Coronary artery (tissue), 2 donors: ENCODE measurements around the gene OSBPL6.

Source experiments
- DNase-seq: peaks from one replicate; pipeline ENCODE4 v3.0.0-alpha.2; 2017; ENCODE audit warnings: low spot score
- H3K27ac ChIP-seq, 2 donors: fragments of 200-600 bp; sonication (generic); one replicate each; pipeline ENCODE4 v1.5.1; 2016 to 2019
- H3K4me3 ChIP-seq: fragments of 200-600 bp; sonication (generic); 2 replicates; pipeline ENCODE4 v1.5.1; 2016; ENCODE audit warnings: mild to moderate bottlenecking, moderate library complexity
- CTCF ChIP-seq: fragments of 200-600 bp; sonication (generic); IDR thresholded peaks from one replicate; pipeline ENCODE4 v1.5.1; 2019; ENCODE audit warnings: antibody characterized with exemption

The OSBPL6 gene

GRCh38 chr2:178205853-178206521 lies 11.7 kb downstream of the OSBPL6 start:
- Histone ChIP-seq H3K4me3 (no peak overlapping the region), H3K27ac (no peak overlapping the region)
- no peak for TF ChIP-seq CTCF
- no peak for DNase-seq

- H3K4me3 ChIP-seq, result no peak overlapping the region
- no peak for DNase-seq
- no peak for TF ChIP-seq CTCF
- no peak overlapping the region for H3K27ac ChIP-seq
Observed at GRCh38 chr2:178208336-178208735, 14.0 kb downstream of the OSBPL6 start.

- H3K27ac ChIP-seq, result no peak overlapping the region
- no peak for TF ChIP-seq CTCF
- H3K4me3 ChIP-seq, result no peak overlapping the region
- DNase-seq, result no peak
Observed at GRCh38 chr2:178208817-178209216, 14.5 kb downstream of the OSBPL6 start.

GRCh38 chr2:178211460-178211859 lies 17.1 kb downstream of the OSBPL6 start:
- no peak for TF ChIP-seq CTCF
- H3K27ac ChIP-seq, result no peak overlapping the region
- H3K4me3 ChIP-seq, result no peak overlapping the region
- DNase-seq, result no peak

- no peak for DNase-seq
- Histone ChIP-seq H3K4me3 (no peak overlapping the region), H3K27ac (no peak overlapping the region)
- no peak for TF ChIP-seq CTCF
Observed at GRCh38 chr2:178211943-178212342, 17.6 kb downstream of the OSBPL6 start.

- no peak overlapping the region for H3K27ac ChIP-seq
- no peak for DNase-seq
- H3K4me3 ChIP-seq, result no peak overlapping the region
- TF ChIP-seq CTCF, result no peak
Observed at GRCh38 chr2:178213991-178214390, 19.7 kb downstream of the OSBPL6 start.

GRCh38 chr2:178219247-178219646 lies 24.9 kb downstream of the OSBPL6 start:
- no peak overlapping the region for H3K4me3 ChIP-seq
- no peak for DNase-seq
- no peak for TF ChIP-seq CTCF

More at GRCh38 chr2:178219247-178219646, 24.9 kb downstream of the OSBPL6 start:
- H3K27ac ChIP-seq, result no peak overlapping the region
